HUES6 (cell line): ENCODE results near the gene CHRNA9.
A peak's percentile ranks its signal among the peaks of the same experiment; 100 is the strongest.

Experiments used
- H3K27ac ChIP-seq: 2 replicates; pipeline ENCODE4 v1.7.0; 2013; ENCODE audit warnings: low read depth, mild to moderate bottlenecking, low read length, inconsistent platforms
- H3K27me3 ChIP-seq: 2 replicates; pipeline ENCODE4 v1.6.1; 2013; ENCODE audit warnings: low read length; ENCODE audit not compliant: control insufficient read depth, insufficient read depth
- H3K36me3 ChIP-seq: 2 replicates; pipeline ENCODE4 v1.6.1; 2013; ENCODE audit warnings: low read length; ENCODE audit not compliant: control insufficient read depth, insufficient read depth
- H3K4me1 ChIP-seq: 2 replicates; pipeline ENCODE4 v1.6.1; 2013; ENCODE audit warnings: low read length; ENCODE audit not compliant: control insufficient read depth, insufficient read depth
- H3K4me3 ChIP-seq: 2 replicates; pipeline ENCODE4 v1.5.1; 2013; ENCODE audit warnings: low read depth, low read length
- H3K9ac ChIP-seq: one replicate; pipeline ENCODE4 v1.6.1; 2013; ENCODE audit warnings: mild to moderate bottlenecking, low read length
- H3K9me3 ChIP-seq: 2 replicates; pipeline ENCODE4 v1.6.1; 2013; ENCODE audit warnings: low read depth, low read length; ENCODE audit not compliant: control insufficient read depth, insufficient read depth

Gene CHRNA9

DNA sequence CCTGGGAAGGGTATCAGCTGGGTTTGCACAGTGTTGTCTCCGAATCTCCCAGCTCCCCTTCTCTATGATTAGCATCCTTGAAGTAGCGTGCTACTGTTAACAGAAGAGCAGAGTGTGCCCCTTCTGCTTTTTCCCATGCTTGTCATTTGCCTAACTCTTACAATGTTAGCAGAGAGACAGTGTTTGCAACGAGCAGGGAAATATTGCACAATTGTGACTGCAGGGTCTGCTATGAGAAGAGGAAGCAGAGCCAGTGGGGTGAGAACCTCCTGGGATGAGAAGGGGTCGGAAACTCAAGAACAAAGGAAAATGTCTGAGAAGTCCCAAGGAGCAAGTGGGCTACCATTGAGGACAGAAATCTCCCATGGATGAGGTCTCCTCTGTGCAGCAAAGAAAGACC is 7.8 kb upstream of the CHRNA9 start:
- no peaks in the 10 kb centered on the region for H3K9me3 ChIP-seq
- peaks cover 15% of the 10 kb centered on the region for H3K4me1 ChIP-seq
- no peak overlapping the region for H3K4me3 ChIP-seq
- no peaks in the 10 kb centered on the region for H3K36me3 ChIP-seq
- no peaks in the 10 kb centered on the region for H3K27me3 ChIP-seq
- no peak overlapping the region for H3K27ac ChIP-seq
- H3K9ac ChIP-seq, result no peak overlapping the region

DNA sequence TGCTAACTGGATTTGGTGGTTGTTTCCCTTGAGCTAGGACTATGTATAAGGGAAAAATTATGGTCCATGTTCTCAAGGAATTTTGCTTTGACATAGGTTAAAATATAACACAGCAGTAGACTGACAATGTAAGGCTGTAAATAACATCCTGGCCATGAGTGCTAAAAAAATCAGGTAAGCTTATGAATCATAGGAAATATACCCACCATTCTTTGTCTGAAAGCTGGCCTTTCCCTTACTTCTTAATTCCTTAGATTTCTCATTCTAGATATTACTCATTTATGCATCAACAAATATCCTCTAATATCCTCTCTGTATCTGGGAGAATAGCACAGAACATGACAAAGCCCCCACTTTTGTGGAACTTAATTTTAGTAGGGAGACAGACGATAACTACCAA is 6.8 kb upstream of the CHRNA9 start:
- Histone ChIP-seq H3K9ac (no peak overlapping the region), H3K36me3 (no peaks in the 10 kb centered on the region), H3K4me1 (peaks cover 9% of the 10 kb centered on the region), H3K27me3 (no peaks in the 10 kb centered on the region), H3K27ac (no peak overlapping the region), H3K4me3 (no peak overlapping the region), H3K9me3 (no peaks in the 10 kb centered on the region)

DNA sequence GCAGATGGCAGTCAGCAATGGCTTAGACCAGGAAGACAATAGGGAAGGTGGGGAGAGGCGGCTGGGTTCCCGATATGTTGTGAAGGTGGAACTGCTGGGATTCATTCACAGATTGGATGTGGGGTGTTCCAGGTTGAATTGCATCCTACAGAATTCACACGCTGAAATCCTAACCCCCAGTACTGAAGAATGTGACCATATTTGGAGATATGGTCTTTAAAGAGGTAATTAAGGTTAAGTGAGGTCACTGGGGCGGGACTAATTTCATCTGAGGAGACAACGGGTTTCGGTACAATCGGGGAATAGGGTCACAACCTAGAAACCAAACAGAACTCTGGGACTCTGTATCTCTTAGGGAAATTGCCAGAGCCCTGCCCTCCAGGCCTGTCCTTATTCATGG is 5.3 kb upstream of the CHRNA9 start:
- Histone ChIP-seq H3K4me3 (no peak overlapping the region), H3K27me3 (no peaks in the 10 kb centered on the region), H3K9ac (no peak overlapping the region), H3K4me1 (peaks cover 14% of the 10 kb centered on the region), H3K27ac (no peak overlapping the region), H3K9me3 (no peaks in the 10 kb centered on the region), H3K36me3 (no peaks in the 10 kb centered on the region)

DNA sequence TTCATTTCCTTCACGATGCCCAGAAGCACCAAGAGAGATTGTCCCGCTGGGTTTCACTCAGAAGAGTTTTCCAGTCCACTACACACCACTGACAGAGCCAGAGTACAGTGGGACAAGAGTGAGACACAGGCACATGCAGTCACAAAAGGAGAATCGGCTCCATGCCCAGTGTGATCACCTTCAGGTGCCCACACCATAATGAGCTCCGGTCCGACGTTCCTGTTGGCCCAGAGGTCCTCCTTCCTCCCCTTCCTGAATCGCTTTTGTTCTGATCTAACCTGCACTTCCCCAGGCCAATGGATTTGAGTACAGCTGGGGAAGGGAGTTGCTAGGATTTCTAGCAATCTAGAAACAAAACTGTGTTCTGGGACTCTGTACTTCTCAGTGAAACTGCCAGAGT is 4.6 kb upstream of the CHRNA9 start:
- H3K27ac ChIP-seq, result no peak overlapping the region
- H3K4me1 ChIP-seq, result peaks cover 21% of the 10 kb centered on the region

DNA sequence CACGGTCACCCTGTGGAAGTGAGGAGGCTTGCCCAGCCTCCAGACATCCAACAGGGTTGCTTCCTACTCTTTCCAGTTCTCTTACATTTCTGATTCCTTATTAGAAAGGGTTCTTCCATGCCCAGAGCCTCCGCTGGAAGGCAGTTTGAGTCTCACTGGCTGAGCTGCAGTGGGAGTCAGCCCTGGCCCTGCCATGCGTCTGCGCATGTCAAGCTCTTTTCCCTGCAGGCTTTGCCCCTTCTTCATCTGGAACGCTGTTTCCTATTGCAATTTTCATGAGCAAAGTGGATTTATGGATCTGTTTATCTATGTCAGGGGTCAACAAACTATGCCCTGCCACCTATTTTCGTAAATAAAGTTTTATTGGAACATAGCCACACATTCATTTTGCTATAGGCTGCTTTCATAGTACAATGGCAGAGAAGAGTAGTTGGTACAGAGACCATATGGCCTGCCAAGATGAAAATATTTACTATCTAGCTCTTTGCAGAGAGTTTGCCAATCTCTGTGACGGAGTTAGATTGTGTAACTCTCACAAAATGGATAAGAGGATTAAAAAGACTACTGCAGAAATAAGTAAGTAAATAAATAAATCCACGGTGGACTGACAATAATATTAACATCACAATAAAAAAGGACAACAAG is 3.9 kb upstream of the CHRNA9 start:
- H3K27ac ChIP-seq, result no peak overlapping the region
- peaks cover 24% of the 10 kb centered on the region for H3K4me1 ChIP-seq
- H3K9me3 ChIP-seq, result no peaks in the 10 kb centered on the region
- no peak overlapping the region for H3K4me3 ChIP-seq
- no peaks in the 10 kb centered on the region for H3K27me3 ChIP-seq
- no peak overlapping the region for H3K9ac ChIP-seq
- no peaks in the 10 kb centered on the region for H3K36me3 ChIP-seq

More for the DNA sequence above, 4.6 kb upstream of the CHRNA9 start:
- Histone ChIP-seq H3K27me3 (no peaks in the 10 kb centered on the region), H3K36me3 (no peaks in the 10 kb centered on the region), H3K4me3 (no peak overlapping the region), H3K9ac (no peak overlapping the region), H3K9me3 (no peaks in the 10 kb centered on the region)

DNA sequence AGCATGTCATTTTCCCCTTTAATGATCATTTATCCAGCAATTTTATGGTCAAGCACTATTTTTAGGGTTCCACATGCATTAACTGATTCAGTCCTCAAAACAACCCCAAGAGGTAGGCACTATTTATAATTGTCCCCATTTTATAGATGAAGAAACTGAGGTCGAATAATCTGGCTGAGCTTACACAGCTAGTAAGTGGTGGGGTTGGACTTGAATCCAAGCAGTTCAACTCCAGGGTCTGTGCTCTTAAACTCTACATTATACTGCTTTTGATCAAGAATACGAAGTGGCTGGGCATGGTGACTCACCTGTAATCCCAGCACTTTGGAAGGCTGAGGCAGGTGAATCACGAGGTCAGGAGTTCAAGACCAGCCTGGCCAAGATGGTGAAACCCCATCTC is 3.2 kb upstream of the CHRNA9 start:
- Histone ChIP-seq H3K36me3 (no peaks in the 10 kb centered on the region), H3K9me3 (no peaks in the 10 kb centered on the region), H3K9ac (no peak overlapping the region), H3K27ac (no peak overlapping the region), H3K27me3 (no peaks in the 10 kb centered on the region), H3K4me3 (no peak overlapping the region), H3K4me1 (peaks cover 24% of the 10 kb centered on the region)

DNA sequence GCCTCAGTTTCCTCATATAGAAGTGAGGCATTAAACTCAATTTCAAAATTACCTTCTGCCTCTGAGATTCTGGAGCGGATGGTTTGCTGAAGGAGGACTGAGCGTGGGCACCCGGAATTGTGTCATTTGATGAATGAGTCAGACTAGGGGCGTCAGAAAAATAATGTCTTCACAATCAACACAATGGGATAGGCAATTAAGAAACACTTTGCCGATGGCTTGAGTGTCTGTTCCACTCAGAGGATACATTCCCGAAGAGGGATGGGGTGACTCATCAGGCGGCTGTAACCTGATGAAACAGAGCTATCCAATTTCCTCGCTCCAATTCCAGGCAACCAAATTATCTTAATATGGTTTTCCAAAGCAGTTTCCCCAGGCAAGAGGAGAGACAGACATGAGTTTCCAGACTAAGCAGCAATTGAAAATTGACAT is 1.2 kb upstream of the CHRNA9 start:
- Histone ChIP-seq H3K4me1 (peaks cover 27% of the 10 kb centered on the region), H3K27ac (0 out of 2 replicates have a peak overlapping the region, but pooled peaks have one; percentile 5), H3K27me3 (no peaks in the 10 kb centered on the region), H3K9me3 (no peaks in the 10 kb centered on the region), H3K9ac (no peak overlapping the region), H3K4me3 (no peak overlapping the region), H3K36me3 (no peaks in the 10 kb centered on the region)

DNA sequence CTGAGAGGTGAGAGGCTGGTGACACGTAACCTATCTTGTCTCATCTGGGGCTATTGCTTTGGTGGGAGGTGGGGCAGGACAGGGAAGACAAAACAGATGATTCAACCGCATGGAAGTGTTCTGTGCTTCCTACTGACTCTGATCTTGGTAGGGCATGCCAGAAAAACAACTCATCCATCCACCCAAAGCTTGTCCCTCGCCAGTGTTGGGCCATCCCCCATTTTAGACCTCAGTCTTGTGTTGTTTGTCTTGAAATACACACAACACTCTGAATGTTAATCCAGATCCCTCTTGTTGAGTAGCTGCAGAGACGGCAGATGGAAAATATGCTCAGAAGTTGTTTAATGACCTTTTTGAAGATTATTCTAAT is 377 bp downstream of the CHRNA9 start:
- Histone ChIP-seq H3K9me3 (no peaks in the 10 kb centered on the region), H3K27ac (no peak overlapping the region), H3K4me3 (no peak overlapping the region), H3K9ac (no peak overlapping the region), H3K27me3 (no peaks in the 10 kb centered on the region), H3K36me3 (no peaks in the 10 kb centered on the region), H3K4me1 (peaks cover 24% of the 10 kb centered on the region)

DNA sequence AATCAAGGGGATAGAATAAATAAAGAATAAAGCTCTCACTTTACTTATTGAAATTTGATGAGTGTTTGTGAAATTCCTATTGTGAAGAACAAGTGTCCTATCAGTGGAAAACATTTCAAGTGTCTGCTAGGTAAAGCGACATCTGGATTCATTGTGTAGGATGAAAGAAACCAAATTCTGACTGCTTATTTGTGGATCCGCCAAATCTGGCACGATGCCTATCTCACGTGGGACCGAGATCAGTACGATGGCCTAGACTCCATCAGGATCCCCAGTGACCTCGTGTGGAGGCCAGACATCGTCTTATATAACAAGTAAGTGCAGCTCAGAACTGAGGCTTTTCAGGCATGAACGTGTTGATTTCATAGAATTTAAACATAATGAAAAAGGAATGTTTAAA is 1.9 kb downstream of the CHRNA9 start:
- H3K9ac ChIP-seq, result no peak overlapping the region
- H3K4me1 ChIP-seq, result peaks cover 24% of the 10 kb centered on the region
- no peak overlapping the region for H3K4me3 ChIP-seq
- no peaks in the 10 kb centered on the region for H3K36me3 ChIP-seq
- no peak overlapping the region for H3K27ac ChIP-seq
- no peaks in the 10 kb centered on the region for H3K27me3 ChIP-seq
- no peaks in the 10 kb centered on the region for H3K9me3 ChIP-seq

DNA sequence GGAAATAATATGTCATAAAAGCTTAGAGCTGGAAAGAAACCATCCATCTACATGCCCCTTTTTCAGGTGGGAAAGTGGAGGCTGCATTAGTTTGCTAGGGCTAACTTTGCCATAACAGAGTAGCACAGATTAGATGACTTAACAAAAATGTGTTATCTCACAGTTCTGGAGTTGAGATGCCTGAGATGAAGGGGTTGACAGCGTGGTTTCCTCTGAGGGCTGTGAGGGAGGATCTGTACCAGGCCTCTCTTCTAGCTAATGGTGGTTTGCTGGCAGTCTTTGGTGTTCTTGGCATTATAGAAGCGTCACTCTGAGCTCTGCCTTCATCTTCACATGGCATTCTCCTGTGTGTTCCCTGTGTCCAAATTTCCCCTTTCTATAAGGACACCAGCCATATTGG is 2.4 kb downstream of the CHRNA9 start:
- no peaks in the 10 kb centered on the region for H3K27me3 ChIP-seq
- no peak overlapping the region for H3K4me3 ChIP-seq
- H3K9me3 ChIP-seq, result no peaks in the 10 kb centered on the region
- H3K27ac ChIP-seq, result no peak overlapping the region
- H3K36me3 ChIP-seq, result no peaks in the 10 kb centered on the region
- no peak overlapping the region for H3K9ac ChIP-seq
- H3K4me1 ChIP-seq, result peaks cover 24% of the 10 kb centered on the region

DNA sequence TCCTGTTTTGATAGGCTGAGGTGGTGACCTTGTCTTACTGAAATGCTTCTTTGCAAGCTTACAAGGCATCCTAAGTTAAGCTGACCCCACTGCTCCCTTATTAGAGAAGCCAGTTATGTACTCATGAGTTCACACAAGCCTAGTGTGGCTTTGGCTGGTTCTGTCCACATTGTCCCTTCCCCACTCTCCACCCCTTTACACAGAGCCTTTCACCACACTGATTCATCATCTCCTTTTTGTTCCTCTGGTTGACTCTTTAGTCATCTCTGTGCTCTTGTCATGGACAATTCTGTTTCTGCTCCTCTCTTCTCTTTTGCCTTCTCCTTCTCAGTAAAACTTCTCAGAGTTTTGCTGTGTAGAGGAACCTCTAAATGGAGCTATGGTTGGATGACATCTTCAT is 4.9 kb downstream of the CHRNA9 start:
- no peak overlapping the region for H3K9ac ChIP-seq
- H3K4me1 ChIP-seq, result peaks cover 11% of the 10 kb centered on the region
- H3K36me3 ChIP-seq, result no peaks in the 10 kb centered on the region
- no peaks in the 10 kb centered on the region for H3K9me3 ChIP-seq
- H3K27me3 ChIP-seq, result no peaks in the 10 kb centered on the region
- no peak overlapping the region for H3K4me3 ChIP-seq
- H3K27ac ChIP-seq, result no peak overlapping the region

DNA sequence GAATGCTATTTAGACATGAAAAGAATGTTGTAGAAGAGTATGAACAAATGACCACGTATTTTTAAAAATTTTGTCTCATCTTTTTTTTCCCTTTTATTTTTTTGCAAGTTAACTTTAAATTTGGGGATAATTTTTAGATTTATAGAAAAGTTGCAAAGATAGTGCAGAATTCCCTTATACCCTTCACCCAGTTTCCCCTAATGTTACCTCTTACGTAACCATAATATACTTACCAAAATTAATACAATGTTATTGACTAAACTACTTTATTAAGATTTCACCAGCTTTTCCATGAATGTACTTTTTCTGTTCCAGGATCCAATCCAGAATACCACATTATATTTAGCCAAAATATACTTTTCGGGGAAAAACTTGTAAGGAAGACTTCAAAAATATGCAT is 12.3 kb downstream of the CHRNA9 start:
- Histone ChIP-seq H3K36me3 (no peaks in the 10 kb centered on the region), H3K27ac (no peak overlapping the region)

More for the DNA sequence above, 12.3 kb downstream of the CHRNA9 start:
- Histone ChIP-seq H3K4me1 (no peaks in the 10 kb centered on the region), H3K4me3 (no peak overlapping the region), H3K27me3 (no peaks in the 10 kb centered on the region), H3K9ac (no peak overlapping the region), H3K9me3 (no peaks in the 10 kb centered on the region)
